ENCODE data around the gene KMT2E.

DNA sequence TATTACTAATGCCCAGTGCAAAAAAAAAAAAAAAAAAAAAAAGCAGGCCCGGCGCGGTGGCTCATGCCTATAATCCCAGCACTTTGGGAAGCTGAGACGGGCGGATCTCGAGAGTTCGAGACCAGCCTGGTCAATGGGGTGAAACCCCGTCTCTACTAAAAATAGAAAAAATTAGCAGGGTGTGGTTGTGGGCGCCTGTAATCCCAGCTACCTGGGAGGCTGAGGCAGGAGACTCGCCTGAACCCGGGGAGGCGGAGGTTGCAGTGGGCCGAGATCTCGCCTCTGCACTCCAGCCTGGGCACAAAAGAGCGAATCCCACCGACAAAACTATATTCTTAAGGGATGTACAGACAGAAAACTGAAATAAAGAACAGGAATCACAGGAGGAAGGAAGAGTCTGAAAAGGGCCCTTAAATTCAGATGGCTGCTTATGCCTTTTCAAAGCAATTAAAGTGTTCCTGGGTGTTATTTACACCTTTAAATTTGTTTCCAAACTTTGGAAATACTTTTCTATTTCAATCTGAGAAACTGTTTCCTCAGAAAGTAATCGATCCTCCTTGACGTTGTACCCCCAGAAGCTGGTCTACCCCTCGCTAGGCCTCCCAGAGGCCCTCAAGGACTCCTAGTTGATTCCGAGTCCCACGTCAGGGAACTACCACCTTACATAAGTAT is 2.0 kb upstream of the KMT2E start:
- TF ChIP-seq, protein P1, sequence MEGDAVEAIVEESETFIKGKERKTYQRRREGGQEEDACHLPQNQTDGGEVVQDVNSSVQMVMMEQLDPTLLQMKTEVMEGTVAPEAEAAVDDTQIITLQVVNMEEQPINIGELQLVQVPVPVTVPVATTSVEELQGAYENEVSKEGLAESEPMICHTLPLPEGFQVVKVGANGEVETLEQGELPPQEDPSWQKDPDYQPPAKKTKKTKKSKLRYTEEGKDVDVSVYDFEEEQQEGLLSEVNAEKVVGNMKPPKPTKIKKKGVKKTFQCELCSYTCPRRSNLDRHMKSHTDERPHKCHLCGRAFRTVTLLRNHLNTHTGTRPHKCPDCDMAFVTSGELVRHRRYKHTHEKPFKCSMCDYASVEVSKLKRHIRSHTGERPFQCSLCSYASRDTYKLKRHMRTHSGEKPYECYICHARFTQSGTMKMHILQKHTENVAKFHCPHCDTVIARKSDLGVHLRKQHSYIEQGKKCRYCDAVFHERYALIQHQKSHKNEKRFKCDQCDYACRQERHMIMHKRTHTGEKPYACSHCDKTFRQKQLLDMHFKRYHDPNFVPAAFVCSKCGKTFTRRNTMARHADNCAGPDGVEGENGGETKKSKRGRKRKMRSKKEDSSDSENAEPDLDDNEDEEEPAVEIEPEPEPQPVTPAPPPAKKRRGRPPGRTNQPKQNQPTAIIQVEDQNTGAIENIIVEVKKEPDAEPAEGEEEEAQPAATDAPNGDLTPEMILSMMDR (IDR thresholded peaks at IDR 0.05): no peak
- TF ChIP-seq POLR2A (IDR thresholded peaks at IDR 0.05): no peak

All from testis (tissue), 2 donors.